IMR-90 (cell line): ENCODE measurements around the gene PDE4C.

Experiments used
- BHLHE40 ChIP-seq: fragments of 150-350 bp; IDR thresholded peaks from 2 replicates; pipeline ENCODE4 v1.6.1; 2016; ENCODE audit warnings: mild to moderate bottlenecking, low read depth, low read length
- CEBPB ChIP-seq: IDR thresholded peaks from 2 replicates; pipeline ENCODE4 v1.6.1; 2012; ENCODE audit warnings: low read depth, low read length, improper control_type of control experiment
- CHD1 ChIP-seq: IDR thresholded peaks from 2 replicates; pipeline ENCODE4 v1.6.1; 2012; ENCODE audit warnings: low read depth, low read length, improper control_type of control experiment
- ELK1 ChIP-seq: fragments of 150-350 bp; IDR thresholded peaks from 2 replicates; pipeline ENCODE4 v1.6.1; 2016; ENCODE audit warnings: low read depth, mild to moderate bottlenecking, low read length, moderate library complexity, borderline replicate concordance
- FOS ChIP-seq: fragments of 150-350 bp; IDR thresholded peaks from 2 replicates; pipeline ENCODE4 v1.6.1; 2016; ENCODE audit warnings: low read depth, low read length
- MAFK ChIP-seq: IDR thresholded peaks from 2 replicates; pipeline ENCODE4 v1.6.1; 2012; ENCODE audit warnings: low read depth, low read length, improper control_type of control experiment
- MAZ ChIP-seq: IDR thresholded peaks from 2 replicates; pipeline ENCODE4 v1.6.1; 2012; ENCODE audit warnings: low read depth, mild to moderate bottlenecking, low read length, improper control_type of control experiment, moderate library complexity, borderline replicate concordance
- NFE2L2 ChIP-seq: fragments of 150-350 bp; IDR thresholded peaks from 2 replicates; pipeline ENCODE4 v1.6.1; 2016; ENCODE audit warnings: low read depth, mild to moderate bottlenecking, low read length
- POLR2A ChIP-seq: IDR thresholded peaks from 2 replicates; pipeline ENCODE4 v1.6.1; 2012; ENCODE audit warnings: mild to moderate bottlenecking, low read depth, low read length
- RAD21 ChIP-seq: IDR thresholded peaks from 2 replicates; pipeline ENCODE4 v1.6.1; 2012; ENCODE audit warnings: low read length, improper control_type of control experiment
- RFX5 ChIP-seq: IDR thresholded peaks from 2 replicates; pipeline ENCODE4 v1.8.0; 2012; ENCODE audit warnings: low read depth, mild to moderate bottlenecking, low read length, moderate library complexity
- USF2 ChIP-seq: fragments of 150-350 bp; IDR thresholded peaks from 2 replicates; pipeline ENCODE4 v1.6.1; 2017; ENCODE audit warnings: mild to moderate bottlenecking, antibody characterized with exemption, low read length, low read depth
- TF ChIP-seq, protein P1 (sequence below): conservative IDR thresholded peaks from 2 replicates; pipeline ENCODE4 v1.5.1; 2012; ENCODE audit warnings: mild to moderate bottlenecking, low read depth, low read length, improper control_type of control experiment

GRCh38 chr19:18259893-18260292 is 33.7 kb upstream of the PDE4C start:
- TF ChIP-seq, protein P1, sequence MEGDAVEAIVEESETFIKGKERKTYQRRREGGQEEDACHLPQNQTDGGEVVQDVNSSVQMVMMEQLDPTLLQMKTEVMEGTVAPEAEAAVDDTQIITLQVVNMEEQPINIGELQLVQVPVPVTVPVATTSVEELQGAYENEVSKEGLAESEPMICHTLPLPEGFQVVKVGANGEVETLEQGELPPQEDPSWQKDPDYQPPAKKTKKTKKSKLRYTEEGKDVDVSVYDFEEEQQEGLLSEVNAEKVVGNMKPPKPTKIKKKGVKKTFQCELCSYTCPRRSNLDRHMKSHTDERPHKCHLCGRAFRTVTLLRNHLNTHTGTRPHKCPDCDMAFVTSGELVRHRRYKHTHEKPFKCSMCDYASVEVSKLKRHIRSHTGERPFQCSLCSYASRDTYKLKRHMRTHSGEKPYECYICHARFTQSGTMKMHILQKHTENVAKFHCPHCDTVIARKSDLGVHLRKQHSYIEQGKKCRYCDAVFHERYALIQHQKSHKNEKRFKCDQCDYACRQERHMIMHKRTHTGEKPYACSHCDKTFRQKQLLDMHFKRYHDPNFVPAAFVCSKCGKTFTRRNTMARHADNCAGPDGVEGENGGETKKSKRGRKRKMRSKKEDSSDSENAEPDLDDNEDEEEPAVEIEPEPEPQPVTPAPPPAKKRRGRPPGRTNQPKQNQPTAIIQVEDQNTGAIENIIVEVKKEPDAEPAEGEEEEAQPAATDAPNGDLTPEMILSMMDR, result no peak
- no peak for TF ChIP-seq MAZ
- TF ChIP-seq RAD21, result no peak
- TF ChIP-seq FOS, result no peak
- no peak for TF ChIP-seq POLR2A
- no peak for TF ChIP-seq RFX5
- TF ChIP-seq CHD1, result no peak
- TF ChIP-seq USF2, result no peak
- no peak for TF ChIP-seq ELK1
- TF ChIP-seq NFE2L2, result no peak
- no peak for TF ChIP-seq MAFK
- no peak for TF ChIP-seq CEBPB
- no peak for TF ChIP-seq BHLHE40
